PFSK-1 (cell line): ENCODE data around the gene CBX3.

Source experiments
- FOXP2 ChIP-seq: optimal IDR thresholded peaks from 2 replicates; pipeline ENCODE3; 2011; ENCODE audit warnings: borderline replicate concordance, control low read depth, inconsistent platforms; ENCODE audit not compliant: insufficient read depth; ENCODE audit errors: extremely low read length, extremely low read depth
- POLR2AphosphoS5 ChIP-seq: IDR thresholded peaks from 2 replicates; pipeline ENCODE4 v1.6.1; 2012; ENCODE audit warnings: low read depth, mild to moderate bottlenecking, control low read depth, low read length, moderate library complexity
- SIN3A ChIP-seq: IDR thresholded peaks from 2 replicates; pipeline ENCODE4 v1.6.1; 2012; ENCODE audit warnings: mild to moderate bottlenecking, low read length, moderate library complexity, borderline replicate concordance; ENCODE audit not compliant: insufficient read depth
- TAF1 ChIP-seq: IDR thresholded peaks from 2 replicates; pipeline ENCODE4 v1.6.1; 2012; ENCODE audit warnings: low read length, control low read depth, borderline replicate concordance; ENCODE audit not compliant: insufficient read depth
- TF ChIP-seq, protein P1 (sequence below), 2 experiments: IDR thresholded peaks; 2 replicates each; pipeline versions ENCODE4 v1.6.1 to v1.8.0; 2011 to 2012; ENCODE audit warnings: low read depth in 2 of 2, low read length in 2 of 2, control low read depth in 1 of 2, inconsistent platforms in 1 of 2, mild to moderate bottlenecking in 1 of 2, moderate library complexity in 1 of 2; ENCODE audit not compliant: insufficient read depth in 1 of 2

Gene CBX3

DNA sequence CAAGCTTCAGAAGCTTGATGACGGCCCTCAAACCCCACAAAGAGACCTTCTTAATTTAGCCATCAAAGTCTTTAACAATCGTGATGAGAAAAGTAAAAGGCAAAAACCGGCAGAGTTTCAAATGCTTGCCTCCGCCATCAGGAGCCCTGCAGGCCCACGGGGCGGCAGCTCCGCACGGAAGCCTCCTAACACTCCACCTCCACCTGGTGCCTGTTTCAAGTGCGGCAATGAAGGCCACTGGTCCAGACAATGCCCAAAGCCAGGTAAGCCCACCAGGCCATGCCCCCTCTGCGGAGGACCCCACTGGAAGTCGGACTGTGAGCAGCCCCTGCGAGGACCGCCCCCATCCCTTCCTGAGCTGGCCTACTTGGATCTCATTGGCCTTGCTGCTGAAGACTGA is 43.6 kb downstream of the CBX3 start:
- no peak for TF ChIP-seq FOXP2

DNA sequence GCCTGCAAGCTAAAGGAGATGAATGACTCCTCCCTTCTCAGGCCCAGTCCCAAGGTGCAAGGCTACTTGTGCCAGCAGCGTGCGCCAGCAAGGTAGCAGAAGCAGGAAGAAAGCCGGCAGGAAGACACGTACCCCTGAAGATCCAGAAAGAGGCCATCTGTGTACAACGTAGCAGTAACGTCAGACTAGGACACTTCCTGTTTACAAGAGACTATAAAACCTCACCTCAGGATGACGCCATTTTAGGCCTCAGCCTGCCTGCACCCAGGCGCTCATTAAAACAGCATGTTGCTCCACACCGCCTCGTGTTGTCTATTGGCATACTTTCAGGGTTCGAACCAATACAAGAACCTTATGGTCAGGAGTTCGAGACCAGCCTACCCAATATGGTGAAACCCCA is 48.7 kb downstream of the CBX3 start:
- TF ChIP-seq SIN3A (no peak), FOXP2 (no peak), POLR2AphosphoS5 (no peak), TAF1 (no peak)
- TF ChIP-seq, protein P1, sequence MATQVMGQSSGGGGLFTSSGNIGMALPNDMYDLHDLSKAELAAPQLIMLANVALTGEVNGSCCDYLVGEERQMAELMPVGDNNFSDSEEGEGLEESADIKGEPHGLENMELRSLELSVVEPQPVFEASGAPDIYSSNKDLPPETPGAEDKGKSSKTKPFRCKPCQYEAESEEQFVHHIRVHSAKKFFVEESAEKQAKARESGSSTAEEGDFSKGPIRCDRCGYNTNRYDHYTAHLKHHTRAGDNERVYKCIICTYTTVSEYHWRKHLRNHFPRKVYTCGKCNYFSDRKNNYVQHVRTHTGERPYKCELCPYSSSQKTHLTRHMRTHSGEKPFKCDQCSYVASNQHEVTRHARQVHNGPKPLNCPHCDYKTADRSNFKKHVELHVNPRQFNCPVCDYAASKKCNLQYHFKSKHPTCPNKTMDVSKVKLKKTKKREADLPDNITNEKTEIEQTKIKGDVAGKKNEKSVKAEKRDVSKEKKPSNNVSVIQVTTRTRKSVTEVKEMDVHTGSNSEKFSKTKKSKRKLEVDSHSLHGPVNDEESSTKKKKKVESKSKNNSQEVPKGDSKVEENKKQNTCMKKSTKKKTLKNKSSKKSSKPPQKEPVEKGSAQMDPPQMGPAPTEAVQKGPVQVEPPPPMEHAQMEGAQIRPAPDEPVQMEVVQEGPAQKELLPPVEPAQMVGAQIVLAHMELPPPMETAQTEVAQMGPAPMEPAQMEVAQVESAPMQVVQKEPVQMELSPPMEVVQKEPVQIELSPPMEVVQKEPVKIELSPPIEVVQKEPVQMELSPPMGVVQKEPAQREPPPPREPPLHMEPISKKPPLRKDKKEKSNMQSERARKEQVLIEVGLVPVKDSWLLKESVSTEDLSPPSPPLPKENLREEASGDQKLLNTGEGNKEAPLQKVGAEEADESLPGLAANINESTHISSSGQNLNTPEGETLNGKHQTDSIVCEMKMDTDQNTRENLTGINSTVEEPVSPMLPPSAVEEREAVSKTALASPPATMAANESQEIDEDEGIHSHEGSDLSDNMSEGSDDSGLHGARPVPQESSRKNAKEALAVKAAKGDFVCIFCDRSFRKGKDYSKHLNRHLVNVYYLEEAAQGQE (IDR thresholded peaks at IDR 0.05; ENCODE audit: insufficient read depth in 1 of 2, low read depth in 2 of 2, low read length in 2 of 2): no peak
